GM18868 (cell line): ENCODE results near the gene RASGRP4.
"Not testable (repeated sequence)": the region's sequence is repeated elsewhere in the genome, so short reads cannot be mapped to it uniquely, and the experiment has no call there.

ENCODE experiments used
- ATAC-seq: cut with Tn5 transposase; IDR thresholded peaks from one replicate; pipeline ENCODE4 v1.9.1; 2021; ENCODE audit warnings: mild to moderate bottlenecking, moderate library complexity; ENCODE audit not compliant: unreplicated experiment

The RASGRP4 gene

DNA sequence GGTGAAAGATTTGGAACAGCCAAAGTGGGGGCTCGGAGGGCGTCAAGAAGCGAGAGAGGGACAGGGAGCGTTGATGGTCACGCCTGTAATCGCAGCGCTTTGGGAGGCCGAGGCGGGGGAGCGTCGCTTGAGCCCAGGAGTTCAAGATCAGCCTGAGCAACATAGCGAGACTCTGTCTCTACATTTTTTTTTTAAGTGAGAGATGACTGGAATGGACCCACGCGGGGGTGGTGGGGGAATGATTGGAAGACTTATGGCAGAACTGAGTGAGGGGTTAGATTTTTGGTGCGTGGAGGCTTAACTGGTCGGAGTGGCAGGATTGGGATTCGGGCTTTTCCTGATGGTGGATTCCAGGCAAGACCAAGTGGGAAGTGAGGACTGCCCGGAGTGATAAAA, 50.9 kb downstream of the RASGRP4 start:
- no peak for ATAC-seq

DNA sequence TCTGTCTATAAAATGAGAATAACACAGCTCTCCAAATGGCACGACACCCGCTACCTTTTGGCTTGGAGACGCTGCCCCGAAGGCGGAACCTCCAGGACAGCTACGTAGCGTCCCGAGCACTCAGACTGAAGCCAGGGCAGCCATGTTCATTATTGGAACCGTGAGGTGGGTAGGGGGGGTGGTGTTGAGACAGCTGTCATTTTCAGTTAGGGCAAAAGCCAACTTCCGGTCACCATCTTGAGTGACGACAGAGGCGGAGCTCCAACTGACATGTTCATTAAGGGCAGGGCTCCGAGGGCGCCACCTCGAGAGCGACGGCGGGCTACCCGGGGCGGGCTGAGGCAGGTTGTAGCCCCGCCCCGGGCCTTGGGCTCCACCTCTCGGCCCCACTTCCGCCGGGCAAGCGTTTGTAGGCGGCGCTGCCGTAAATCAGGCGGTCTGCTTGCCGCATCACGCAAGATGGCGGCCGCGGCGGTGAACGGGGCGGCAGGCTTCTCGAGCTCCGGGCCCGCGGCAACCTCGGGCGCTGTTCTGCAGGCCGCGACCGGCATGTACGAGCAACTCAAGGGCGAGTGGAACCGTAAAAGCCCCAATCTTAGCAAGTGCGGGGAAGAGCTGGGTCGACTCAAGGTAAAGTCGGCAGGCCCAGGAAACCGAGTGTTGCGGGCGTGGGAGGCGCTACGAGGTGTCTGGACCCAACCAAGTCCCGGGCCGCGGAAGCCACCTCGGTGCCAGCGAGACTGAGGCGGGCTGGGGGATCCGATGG, 51.5 kb downstream of the RASGRP4 start, which contains the start of gene PSMD8:
TSS of gene PSMD8 (plus strand) at position 240 of the 766 bp plus-strand sequence. CDS start at position 271, 31 bp downstream.
- ATAC-seq = peak; percentile 95

DNA sequence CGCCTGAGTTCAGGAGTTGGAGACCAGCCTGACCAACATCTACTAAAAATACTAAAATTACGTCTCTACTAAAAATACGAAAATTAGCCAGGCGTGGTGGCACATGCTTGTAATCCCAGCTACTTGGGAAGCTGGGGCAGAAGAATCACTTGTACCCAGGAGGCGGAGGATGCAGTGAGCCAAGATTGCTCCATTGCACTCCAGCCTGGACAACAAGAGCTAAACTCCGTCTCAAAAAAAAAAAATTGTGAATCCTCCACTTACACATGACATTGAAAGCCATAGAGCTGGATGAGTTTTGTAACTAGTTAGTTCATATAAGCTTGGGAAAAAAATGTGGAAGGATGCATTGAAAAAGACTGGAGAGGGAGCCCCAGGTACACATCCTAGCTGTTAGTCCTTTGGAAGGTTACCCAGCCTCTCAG, 52.1 kb downstream of the RASGRP4 start:
- ATAC-seq = no peak

DNA sequence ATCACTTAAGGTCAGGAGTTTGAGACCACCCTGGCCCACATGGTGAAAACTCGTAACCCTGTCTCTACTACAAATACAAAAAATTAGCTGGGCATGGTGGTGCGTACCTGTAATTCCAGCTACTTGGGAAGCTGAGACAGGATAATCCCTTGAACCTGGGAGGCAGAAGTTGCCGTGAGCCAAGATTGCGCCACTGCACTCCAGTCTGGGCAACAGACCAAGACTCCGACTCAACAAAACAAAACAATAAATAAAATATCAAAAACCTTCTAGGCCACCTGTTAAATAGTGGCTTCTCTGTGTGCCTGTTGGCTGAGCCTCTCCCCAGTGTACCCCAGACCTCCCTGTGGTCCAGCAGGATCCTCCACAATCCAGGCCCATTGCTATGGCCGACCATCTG, 54.9 kb downstream of the RASGRP4 start:
- ATAC-seq = no peak

DNA sequence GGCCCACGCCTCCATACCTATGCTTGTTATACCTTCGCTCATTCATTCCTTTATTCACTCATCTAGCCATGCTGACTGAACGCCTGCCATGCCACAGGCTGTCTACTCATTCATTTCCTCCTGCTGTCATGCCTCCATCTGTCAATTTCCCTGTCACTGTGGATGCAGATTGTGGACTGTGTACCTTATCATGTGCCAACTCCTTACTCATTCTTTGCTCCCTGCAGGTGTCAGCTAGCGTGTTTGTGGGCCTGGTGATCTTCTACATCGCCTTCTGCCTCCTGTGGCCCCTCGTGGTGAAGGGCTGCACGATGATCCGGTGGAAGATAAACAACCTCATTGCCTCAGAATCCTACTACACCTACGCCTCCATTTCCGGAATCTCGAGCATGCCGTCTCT, 55.7 kb downstream of the RASGRP4 start:
- no peak for ATAC-seq

DNA sequence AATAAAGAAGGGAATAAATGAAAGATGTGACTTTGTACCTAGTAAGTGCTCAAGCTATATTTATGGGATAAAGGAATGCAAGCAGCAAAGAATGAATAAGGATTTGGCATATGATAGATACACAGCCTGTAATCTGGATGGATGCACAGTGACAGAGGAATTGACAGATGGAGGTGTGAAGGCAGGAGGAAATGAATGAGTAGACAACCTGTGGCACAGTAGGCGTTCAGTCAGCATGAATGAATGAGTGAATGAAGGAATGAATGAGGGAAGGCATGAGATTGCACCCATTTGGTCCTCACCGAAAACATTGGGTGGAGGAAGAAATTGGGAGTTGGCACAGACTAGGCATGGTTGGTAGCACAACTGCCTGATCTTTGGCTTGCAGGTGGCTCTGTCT, 56.4 kb downstream of the RASGRP4 start:
- no peak for ATAC-seq

DNA sequence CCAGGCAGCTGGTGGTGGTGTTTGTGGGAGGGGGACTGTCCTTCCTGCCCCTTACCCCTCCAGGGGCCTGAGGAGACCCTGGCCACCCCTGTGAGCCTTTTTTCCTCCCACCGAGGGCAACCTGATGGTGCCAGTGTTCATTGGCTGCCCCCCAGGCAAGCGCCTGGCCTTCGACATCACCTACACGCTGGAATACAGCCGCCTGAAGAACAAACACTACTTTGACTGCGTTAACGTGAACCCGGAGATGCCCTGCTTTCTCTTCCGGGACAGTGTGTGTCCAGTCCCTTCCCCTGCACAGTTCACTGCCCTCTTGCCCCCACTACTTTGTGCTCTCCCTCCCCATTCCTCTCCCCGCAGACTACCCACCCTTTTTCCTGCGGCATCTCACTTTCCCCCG, 59.0 kb downstream of the RASGRP4 start:
- ATAC-seq = no peak

DNA sequence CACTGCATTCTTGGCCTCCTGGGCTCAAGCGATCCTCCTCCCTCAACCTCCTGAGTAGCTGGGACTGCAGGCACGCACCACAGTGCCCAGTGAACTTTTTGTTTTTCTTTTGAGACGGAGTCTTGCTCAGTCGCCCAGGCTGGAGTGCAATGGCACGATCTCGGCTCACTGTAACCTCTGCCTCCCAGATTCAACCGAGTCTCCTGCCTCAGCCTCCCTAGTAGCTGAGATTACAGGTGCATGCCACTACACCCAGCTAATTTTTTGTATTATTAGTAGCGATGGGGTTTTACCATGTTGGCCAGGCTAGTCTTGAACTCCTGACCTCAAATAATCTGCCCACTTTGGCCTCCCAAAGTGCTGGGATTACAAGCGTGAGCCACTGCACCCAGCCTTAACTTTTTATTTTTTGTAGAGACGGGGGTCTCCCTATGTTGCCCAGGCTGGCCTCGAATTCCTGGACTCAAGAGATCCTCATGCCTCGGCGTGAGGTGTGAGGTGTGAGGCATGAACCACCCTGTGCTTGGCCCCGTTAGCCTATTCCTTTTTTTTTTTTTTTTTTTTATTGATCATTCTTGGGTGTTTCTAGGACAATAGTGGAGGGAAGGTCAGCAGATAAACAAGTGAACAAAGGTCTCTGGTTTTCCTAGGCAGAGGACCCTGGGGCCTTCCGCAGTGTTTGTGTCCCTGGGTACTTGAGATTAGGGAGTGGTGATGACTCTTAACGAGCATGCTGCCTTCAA, 62.9 kb downstream of the RASGRP4 start:
- ATAC-seq = not testable (repeated sequence)

DNA sequence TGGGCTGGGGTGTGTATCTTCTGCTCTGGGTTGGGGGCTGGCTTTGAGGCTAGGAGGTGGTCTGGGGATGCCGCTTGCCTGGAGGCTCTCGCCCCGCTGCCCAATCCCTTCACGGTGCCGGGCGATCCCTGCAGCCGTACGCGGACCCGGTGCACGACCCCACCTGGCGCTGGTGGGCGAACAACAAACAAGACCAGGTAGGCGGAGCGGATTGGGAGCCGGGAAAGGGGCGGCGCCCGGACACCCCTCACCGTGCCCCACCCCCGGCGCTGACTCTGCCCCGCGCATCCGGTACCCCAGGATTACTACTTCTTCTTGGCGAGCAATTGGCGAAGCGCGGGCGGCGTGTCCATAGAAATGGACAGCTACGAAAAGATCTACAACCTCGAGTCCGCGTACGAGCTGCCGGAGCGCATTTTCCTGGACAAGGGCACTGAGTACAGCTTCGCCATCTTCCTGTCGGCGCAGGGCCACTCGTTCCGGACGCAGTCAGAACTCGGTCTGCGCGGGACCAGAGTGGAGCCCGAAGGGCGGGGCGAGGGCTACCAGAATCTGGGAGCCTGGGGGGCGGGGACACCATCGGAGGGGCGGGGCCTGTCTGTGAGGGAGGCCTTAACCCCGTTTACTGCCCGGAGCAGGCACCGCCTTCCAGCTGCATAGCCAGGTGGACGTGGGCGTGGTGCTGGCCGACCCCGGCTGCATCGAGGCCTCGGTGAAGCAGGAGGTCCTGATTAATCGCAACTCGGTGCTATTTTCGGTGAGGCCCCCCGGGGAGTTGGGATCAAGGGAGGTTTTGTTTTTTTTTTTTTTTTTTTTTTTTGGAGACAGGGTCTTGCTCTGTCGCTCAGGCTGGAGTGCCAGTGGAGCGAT, 63.7 kb downstream of the RASGRP4 start:
- no peak for ATAC-seq

DNA sequence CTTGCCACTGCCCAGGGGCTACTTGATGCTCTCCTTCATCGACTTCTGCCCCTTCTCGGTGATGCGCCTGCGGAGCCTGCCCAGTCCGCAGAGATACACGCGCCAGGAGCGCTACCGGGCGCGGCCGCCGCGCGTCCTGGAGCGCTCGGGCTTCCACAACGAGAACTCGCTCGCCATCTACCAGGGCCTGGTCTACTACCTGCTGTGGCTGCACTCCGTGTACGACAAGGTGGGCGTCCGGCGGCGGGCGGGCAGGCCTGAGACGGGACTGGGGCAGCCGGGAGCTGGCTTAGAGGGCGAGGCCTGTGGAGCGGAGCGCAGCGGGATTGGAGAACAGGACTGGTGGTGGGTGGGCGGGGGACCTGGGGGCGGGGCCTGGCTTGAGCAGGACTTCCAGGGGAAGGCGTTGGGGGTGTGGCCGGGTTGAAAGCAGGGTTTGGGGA, 64.4 kb downstream of the RASGRP4 start:
- ATAC-seq = no peak

DNA sequence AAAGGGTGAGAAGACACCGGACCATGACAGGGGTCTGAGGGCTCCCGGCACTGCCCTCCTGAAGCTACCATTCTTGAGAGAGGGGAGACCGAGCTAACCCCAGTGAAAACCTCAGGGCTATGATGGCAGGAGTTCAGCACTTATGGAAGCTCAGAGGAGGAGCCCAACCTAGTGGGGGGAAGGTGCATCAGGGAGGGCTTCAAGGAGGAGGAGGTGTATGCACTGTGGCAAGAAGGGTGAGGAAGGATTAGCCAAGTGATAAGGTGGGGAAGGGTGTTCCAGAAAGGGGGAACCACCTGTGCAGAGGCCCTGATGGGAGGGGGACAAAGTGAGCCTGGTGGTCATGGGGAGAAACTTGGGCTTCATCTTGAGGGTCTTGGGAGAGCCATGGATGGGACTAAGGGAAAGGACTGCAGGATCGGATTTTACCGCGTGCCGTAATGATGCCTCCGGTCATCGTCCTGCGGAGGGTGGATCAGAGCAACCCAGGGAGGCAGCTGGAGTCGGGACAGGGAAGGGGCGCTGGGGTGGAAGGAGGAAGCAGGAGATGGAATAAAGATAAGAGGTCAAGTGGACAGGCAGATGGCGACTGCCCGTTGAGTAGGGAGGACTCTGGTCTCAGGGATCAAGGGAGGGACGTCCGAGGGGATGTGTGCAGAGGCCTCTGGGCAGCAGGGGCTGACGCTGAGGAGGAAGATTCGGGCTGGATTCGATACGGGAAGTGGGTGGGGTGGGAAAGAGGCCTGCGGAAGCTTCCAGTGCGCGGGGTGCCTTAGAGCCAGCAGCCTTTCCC, 65.0 kb downstream of the RASGRP4 start:
- no peak for ATAC-seq

DNA sequence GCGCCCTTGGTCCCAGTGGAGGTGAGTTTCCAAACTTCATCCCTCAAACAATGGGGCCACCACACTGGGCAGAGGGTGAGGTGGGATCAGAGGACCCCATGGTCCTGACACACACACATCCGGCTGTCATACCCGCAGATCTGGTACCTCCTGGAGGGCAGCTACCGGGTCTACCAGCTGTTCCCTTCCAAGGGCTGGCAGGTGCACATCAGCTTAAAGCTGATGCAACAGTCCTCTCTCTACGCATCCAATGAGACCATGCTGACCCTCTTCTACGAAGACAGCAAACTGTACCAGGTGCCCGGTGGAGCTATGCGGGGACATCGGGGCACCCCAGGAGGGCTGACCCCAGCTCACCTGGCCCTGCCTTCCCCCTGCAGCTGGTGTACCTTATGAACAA, 65.7 kb downstream of the RASGRP4 start:
- ATAC-seq = no peak

DNA sequence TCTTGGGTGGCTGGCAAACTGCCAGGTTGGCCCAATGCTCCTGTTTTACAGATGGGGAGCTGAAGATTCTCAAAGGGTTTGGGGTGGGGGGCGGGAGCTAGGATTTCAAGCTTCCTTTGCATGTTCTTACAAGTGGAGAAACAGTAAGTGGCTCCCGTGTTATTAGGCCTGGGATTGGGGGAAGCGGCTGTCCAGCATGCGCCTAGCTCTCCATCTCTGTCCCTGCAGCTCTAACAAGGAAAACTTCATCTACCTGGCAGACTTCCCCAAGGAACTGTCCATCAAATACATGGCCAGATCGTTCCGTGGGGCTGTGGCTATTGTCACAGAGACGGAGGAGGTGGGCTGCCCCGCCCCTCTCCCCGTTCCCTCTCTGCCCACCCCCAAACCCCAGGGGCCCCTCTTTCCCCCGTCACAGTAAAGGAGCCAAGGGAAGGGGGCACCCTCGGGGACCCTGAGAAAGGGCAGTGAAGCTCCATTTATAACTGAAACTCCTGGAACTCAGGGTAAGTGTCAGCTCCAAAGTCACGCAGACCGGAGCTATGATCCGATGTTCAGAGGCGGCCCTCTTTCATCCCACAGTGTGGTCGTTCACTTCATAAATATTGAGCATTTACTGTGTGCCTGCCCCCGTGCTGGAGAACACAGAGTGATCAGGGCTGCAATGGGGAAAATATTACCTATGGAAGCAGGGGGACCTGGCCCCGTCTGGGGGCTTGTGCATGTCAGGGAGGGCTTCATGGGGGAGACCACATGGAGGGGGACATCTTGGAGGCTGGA, 66.6 kb downstream of the RASGRP4 start:
- no peak for ATAC-seq
